BJ (cell line): ENCODE data around the gene CLCNKA. TPM values are rescaled to one million over a fixed set of nuclear protein-coding genes. Genes with fewer than 3 reads are reported as not detected.
A peak's percentile ranks its signal among the peaks of the same experiment; 100 is the strongest.

ENCODE experiments used
- CTCF ChIA-PET: fragments of 350-600 bp; formaldehyde crosslinking; extraction: SDS; loops from one replicate; lab custom pipeline; 2021; ENCODE audit warnings: antibody characterized with exemption, inconsistent platforms; lab: Yijun Ruan, JAX
- POLR2A ChIA-PET: fragments of 300-600 bp; sonication (Branson Sonifier 250); formaldehyde crosslinking; extraction: SDS; loops from one replicate; lab custom pipeline; 2021; ENCODE audit warnings: antibody characterized with exemption; lab: Charles Lee
- DNase-seq: peaks from one replicate; pipeline ENCODE4 v3.0.0-alpha.2; 2011; ENCODE audit warnings: low read depth
- H3K27me3 ChIP-seq: 2 replicates; pipeline ENCODE4 v1.6.0; 2011; ENCODE audit warnings: low read length; ENCODE audit not compliant: control insufficient read depth, insufficient read depth
- H3K36me3 ChIP-seq: 2 replicates; pipeline ENCODE4 v1.5.1; 2011; ENCODE audit warnings: low read length; ENCODE audit not compliant: control insufficient read depth, insufficient read depth
- H3K4me3 ChIP-seq: 2 replicates; pipeline ENCODE4 v1.5.1; 2011; ENCODE audit warnings: low read depth, mild to moderate bottlenecking, control low read depth, low read length
- CTCF ChIP-seq: IDR thresholded peaks from 2 replicates; pipeline ENCODE4 v1.5.1; 2011; ENCODE audit warnings: low read depth, mild to moderate bottlenecking, control low read depth, inconsistent platforms, low read length, moderate library complexity; ENCODE audit not compliant: insufficient read depth
- polyA plus RNA-seq: library from polyadenylated mRNA; depleted of rRNA; stranded (reverse); fragments of >200 nt; gene quantifications from 2 replicates; pipeline ENCODE4 v1.2.3, GENCODE V29; 2011

CLCNKA gene
- polyA plus RNA-seq, 1 experiment: 0.28 TPM

- Histone ChIP-seq H3K4me3 (no peak overlapping the region), H3K27me3 (no peaks in the 10 kb centered on the region), H3K36me3 (no peaks in the 10 kb centered on the region)
- ChIA-PET CTCF (interaction anchor here (0.8 to 18.0 kb wide), 7 partner anchors 12 to 289 kb away, joined by 3 to 584 read pairs (median 3); no protein-coding TSS in a partner anchor), POLR2A (no interaction called here)
- no peak for DNase-seq
- TF ChIP-seq CTCF: no peak
Measured at GRCh38 chr1:16075337-16076030, 53.6 kb downstream of the CLCNKA start.

DNA sequence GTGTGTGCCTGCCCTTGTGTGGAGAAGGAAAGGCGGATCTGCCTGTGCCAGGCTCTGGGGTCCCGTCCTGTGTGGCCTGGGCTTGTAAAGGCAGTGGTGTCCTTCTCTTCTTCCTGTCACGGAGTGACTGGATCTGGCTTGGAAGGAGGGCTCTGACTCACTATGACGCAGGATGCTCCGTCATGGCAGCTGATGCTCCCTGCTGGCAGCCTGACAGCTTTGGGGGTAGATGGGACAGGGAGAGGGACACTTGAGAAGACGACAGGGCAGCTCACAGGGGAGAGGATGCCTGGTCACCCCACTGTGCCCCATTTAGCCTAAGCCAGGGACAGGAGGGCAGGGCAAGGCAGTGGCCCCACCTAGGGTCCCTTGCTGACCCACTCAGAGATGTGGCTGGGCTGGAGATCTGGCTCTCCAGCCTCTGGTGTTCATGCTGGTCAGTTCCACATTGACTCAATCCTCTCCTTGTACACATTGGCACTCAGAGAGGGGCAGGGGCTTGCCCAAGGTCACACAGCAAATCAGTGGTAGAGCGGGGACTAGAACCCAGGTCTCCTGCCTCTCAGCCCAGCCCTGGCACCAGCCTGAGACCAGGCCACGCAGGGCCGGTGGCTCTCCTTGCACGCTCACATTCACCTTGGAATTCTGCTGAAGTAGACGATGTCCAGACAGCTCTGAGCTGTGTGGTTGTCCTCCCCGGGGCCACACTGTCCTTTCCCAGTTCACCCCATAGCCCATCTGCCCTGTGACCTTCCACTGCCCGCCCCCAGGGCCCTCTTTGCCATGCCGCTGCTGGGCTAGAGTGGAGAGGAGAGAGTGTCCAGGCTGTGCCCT lies 54.4 kb downstream of the CLCNKA start:
- no peaks in the 10 kb centered on the region for H3K27me3 ChIP-seq
- DNase-seq: peak; percentile 59
- POLR2A ChIA-PET: no interaction called here
- no peaks in the 10 kb centered on the region for H3K36me3 ChIP-seq
- no peak for TF ChIP-seq CTCF
- CTCF ChIA-PET: interaction anchor here (0.7 to 18.0 kb wide), 8 partner anchors 9 to 287 kb away, joined by 3 to 584 read pairs (median 10); no protein-coding TSS in a partner anchor
- H3K4me3 ChIP-seq: no peak overlapping the region

GRCh38 chr1:16076865-16077238 lies 55.0 kb downstream of the CLCNKA start:
- ChIA-PET CTCF (interaction anchor here (0.7 to 18.0 kb wide), 6 partner anchors 10 to 286 kb away, joined by 3 to 584 read pairs (median 16); no protein-coding TSS in a partner anchor), POLR2A (no interaction called here)
- TF ChIP-seq CTCF: no peak
- DNase-seq: no peak
- Histone ChIP-seq H3K4me3 (no peak overlapping the region), H3K27me3 (no peaks in the 10 kb centered on the region), H3K36me3 (no peaks in the 10 kb centered on the region)

DNA sequence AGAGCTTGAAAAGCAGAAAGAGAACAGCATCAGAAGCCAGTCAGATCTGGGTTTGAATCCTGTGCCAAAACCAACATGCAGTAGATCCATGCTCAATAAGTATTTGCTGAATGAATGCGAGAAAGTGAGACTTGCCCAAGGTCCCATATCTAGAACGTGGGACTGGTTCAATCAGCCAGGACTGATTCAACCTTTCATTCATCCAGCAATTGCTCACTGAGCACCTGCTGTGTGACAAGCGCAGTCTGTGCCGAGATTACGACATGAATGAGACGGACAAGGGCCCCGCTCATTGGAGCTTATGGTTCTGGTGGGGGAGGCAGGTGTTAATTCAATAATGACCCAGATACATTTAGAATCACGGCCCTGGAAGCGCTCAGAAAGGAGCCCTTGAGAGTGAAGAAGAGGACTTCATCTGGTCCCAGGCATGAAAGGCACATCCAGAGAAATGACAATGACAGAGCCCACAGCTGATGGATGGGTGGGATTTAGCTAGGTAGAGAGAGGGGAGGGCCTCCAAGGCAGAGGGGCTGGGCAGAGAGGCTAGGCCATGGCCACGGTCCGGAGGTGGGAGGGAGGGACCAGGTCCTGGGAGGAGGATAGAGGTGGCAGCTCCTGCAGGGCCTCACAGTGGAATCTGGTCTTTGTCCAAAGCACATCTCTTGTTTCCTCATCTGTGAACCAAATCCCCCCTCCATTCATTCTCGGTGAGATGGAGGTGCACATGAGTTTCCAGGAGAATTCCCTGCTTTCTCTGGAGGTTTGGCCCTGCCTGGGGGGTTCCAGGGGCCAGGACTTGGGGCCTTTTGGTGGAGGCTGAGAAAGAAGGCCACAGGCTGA lies 55.8 kb downstream of the CLCNKA start:
- Histone ChIP-seq H3K36me3 (no peaks in the 10 kb centered on the region), H3K27me3 (no peaks in the 10 kb centered on the region), H3K4me3 (no peak overlapping the region)
- no peak for DNase-seq
- no peak for TF ChIP-seq CTCF
- CTCF ChIA-PET: interaction anchor here (0.8 to 18.0 kb wide), 19 partner anchors 10 to 291 kb away, joined by 3 to 584 read pairs (median 8); partner anchors contain the start of gene EPHA2
- POLR2A ChIA-PET: no interaction called here
